Ishikawa (cell line): ENCODE data around the gene FAM149B1.

ENCODE experiments used
- CEBPB ChIP-seq: IDR thresholded peaks from 2 replicates; pipeline ENCODE4 v1.6.1; 2012
- CREB1 ChIP-seq: IDR thresholded peaks from 2 replicates; pipeline ENCODE4 v1.6.1; 2012; ENCODE audit warnings: low read depth
- EGR1 ChIP-seq: IDR thresholded peaks from 2 replicates; pipeline ENCODE4 v1.6.1; 2012
- EP300 ChIP-seq: IDR thresholded peaks from 2 replicates; pipeline ENCODE4 v1.6.1; 2012; ENCODE audit warnings: borderline replicate concordance
- MAX ChIP-seq: IDR thresholded peaks from 2 replicates; pipeline ENCODE4 v1.6.1; 2012
- RAD21 ChIP-seq: IDR thresholded peaks from 2 replicates; pipeline ENCODE4 v1.6.1; 2012; ENCODE audit warnings: low read depth
- TAF1 ChIP-seq: IDR thresholded peaks from 2 replicates; pipeline ENCODE4 v1.6.1; 2012; ENCODE audit warnings: low read depth, mild to moderate bottlenecking
- TCF12 ChIP-seq: IDR thresholded peaks from 2 replicates; pipeline ENCODE4 v1.6.1; 2012; ENCODE audit warnings: low read depth
- TEAD4 ChIP-seq: IDR thresholded peaks from 2 replicates; pipeline ENCODE4 v1.6.1; 2012

GRCh38 chr10:73218431-73219191, 50.7 kb downstream of the FAM149B1 start:
- TF ChIP-seq CEBPB, result no peak
- no peak for TF ChIP-seq CREB1
- no peak for TF ChIP-seq MAX
- TF ChIP-seq RAD21, result 0 out of 2 replicates have a peak, but pooled peaks have one; percentile 14
- TF ChIP-seq EGR1, result no peak
- TF ChIP-seq TAF1, result no peak
- TF ChIP-seq EP300, result no peak
- no peak for TF ChIP-seq TEAD4
- TF ChIP-seq TCF12, result no peak
